ENCODE measurements around the gene VEPH1. TPM values are rescaled to one million over a fixed set of nuclear protein-coding genes. Genes with fewer than 3 reads are reported as not detected.

Gene VEPH1
- polyA plus RNA-seq, 1 of the 3 experiments (the other 2 are of a cell fraction): 6.0 TPM

DNA sequence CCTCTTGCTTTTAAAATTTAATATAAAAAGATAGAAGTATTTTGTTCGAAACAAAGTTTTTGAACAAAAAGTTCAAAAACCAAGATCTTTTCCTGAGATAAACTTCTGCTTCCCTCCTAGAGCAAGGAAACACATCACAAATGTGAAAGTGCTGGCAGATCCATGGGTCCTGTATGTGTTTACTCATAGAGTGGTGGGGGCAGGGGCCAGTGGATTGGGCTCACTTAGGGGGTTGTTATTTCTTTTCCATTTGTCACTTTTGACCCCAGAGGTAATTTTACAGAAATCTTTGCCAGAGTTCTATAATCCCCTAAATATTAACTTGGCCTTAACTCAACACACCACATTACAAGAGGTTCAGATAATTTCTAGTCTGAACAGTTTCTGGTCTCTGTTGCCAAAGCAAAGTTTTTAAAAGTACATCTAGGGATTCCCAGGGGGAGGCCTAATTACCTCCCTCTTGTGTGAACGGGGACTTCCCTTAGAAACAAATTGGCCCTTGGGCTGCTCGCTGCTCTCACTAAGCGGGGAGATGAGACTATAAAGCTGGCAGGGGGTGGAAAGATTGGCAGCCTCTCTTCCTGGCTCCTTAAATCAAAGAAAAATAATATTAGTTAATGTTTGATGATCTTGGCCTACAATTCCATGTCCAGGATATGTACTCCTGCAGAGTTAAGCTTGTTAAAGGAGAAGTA is 133.3 kb downstream of the VEPH1 start:
- H3K4me2 ChIP-seq: no peak overlapping the region
- no peak overlapping the region for H2AFZ ChIP-seq (ENCODE audit: low read depth)
- CTCF ChIA-PET: interaction anchor here (1.2 kb wide), 1 partner anchor 32 kb away, joined by 3 read pairs; no protein-coding TSS in a partner anchor
- no peaks in the 10 kb centered on the region for H3K36me3 ChIP-seq (replicated peaks in 1 of 2; ENCODE audit: control insufficient read depth in 1 of 2, insufficient read depth in 2 of 2, low read length in 1 of 2)
- no peaks in the 10 kb centered on the region for H3K79me2 ChIP-seq (ENCODE audit: insufficient read depth)
- no peak for DNase-seq
- no peaks in the 10 kb centered on the region for H4K20me1 ChIP-seq (ENCODE audit: insufficient read depth)
- H3K27me3 ChIP-seq (ENCODE audit: insufficient read depth): no peaks in the 10 kb centered on the region
- 82% methylated on average over 4 of the region's 4 CpGs for WGBS (ENCODE audit: low lambda C conversion rate)
- peaks cover 15 to 27% of the 10 kb centered on the region in 2 experiments; a peak in 3 of 4 replicates for H3K4me1 ChIP-seq (ENCODE audit: control insufficient read depth in 1 of 2, insufficient read depth in 2 of 2, low read depth in 1 of 2, low read length in 1 of 2)
- H3F3A ChIP-seq (replicated peaks; ENCODE audit: insufficient read depth): no peaks in the 10 kb centered on the region
- no peaks in the 10 kb centered on the region for H3K9me2 ChIP-seq
- no peak overlapping the region for H3K9ac ChIP-seq
- H3K9me3 ChIP-seq: no peaks in the 10 kb centered on the region
- TF ChIP-seq RCOR1 (IDR thresholded peaks at IDR 0.05; ENCODE audit: low read length) (no peak), EP300 (IDR thresholded peaks at IDR 0.05; ENCODE audit: borderline replicate concordance in 1 of 2, low read depth in 1 of 2, low read length in 1 of 2) (no peak), SIN3A (IDR thresholded peaks at IDR 0.05; ENCODE audit: borderline replicate concordance, low read depth, low read length) (no peak), FOXJ3 (CRISPR knock-in tag; IDR thresholded peaks at IDR 0.05) (no peak), JUND (IDR thresholded peaks at IDR 0.05) (no peak), EZH2phosphoT487 (IDR thresholded peaks at IDR 0.05; ENCODE audit: borderline replicate concordance, low read depth) (no peak), FOSL2 (IDR thresholded peaks at IDR 0.05; ENCODE audit: borderline replicate concordance, low read depth) (no peak), FOXM1 (IDR thresholded peaks at IDR 0.05; ENCODE audit: low read depth) (no peak), RXRA (IDR thresholded peaks at IDR 0.05; ENCODE audit: borderline replicate concordance, low read depth) (no peak), POLR2AphosphoS5 (IDR thresholded peaks at IDR 0.05; ENCODE audit: low read depth, low read length) (no peak), CHD2 (IDR thresholded peaks at IDR 0.05; ENCODE audit: low read length, partially characterized antibody) (no peak), RAD21 (IDR thresholded peaks at IDR 0.05; ENCODE audit: low read length) (no peak), TCF12 (IDR thresholded peaks at IDR 0.05) (no peak), RFX5 (IDR thresholded peaks at IDR 0.05; ENCODE audit: low read length) (no peak)
- TF ChIP-seq, protein P1, sequence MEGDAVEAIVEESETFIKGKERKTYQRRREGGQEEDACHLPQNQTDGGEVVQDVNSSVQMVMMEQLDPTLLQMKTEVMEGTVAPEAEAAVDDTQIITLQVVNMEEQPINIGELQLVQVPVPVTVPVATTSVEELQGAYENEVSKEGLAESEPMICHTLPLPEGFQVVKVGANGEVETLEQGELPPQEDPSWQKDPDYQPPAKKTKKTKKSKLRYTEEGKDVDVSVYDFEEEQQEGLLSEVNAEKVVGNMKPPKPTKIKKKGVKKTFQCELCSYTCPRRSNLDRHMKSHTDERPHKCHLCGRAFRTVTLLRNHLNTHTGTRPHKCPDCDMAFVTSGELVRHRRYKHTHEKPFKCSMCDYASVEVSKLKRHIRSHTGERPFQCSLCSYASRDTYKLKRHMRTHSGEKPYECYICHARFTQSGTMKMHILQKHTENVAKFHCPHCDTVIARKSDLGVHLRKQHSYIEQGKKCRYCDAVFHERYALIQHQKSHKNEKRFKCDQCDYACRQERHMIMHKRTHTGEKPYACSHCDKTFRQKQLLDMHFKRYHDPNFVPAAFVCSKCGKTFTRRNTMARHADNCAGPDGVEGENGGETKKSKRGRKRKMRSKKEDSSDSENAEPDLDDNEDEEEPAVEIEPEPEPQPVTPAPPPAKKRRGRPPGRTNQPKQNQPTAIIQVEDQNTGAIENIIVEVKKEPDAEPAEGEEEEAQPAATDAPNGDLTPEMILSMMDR (IDR thresholded peaks at IDR 0.05): no peak
- POLR2A ChIA-PET: no interaction called here
- H3K27ac ChIP-seq (ENCODE audit: low read depth in 2 of 2, low read length in 1 of 2): no peak overlapping the region
- no peak overlapping the region for H3K4me3 ChIP-seq (ENCODE audit: low read depth in 2 of 2, low read length in 1 of 2)

DNA sequence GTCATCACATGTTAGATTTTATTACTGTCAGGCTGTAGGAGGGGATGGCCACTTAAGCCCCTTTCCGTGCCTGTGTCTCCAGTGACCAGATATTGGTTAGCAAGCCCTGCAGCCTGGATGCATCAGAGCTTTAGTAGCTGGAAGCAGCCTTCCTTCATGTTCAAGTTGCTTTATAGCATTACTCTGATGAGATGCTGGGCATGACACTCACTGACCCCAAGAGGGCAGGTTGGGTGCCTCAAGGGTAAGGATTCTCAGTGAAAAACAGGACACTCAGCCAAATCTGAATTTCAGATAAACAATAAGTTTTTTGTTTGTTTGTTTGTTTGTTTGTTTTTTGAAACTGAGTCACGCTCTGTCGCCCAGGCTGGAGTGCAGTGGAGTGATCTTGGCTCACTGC is 135.0 kb downstream of the VEPH1 start:
- Histone ChIP-seq H3K27me3 (ENCODE audit: insufficient read depth) (no peaks in the 10 kb centered on the region), H3K9me2 (no peaks in the 10 kb centered on the region), H3K4me1 (ENCODE audit: control insufficient read depth in 1 of 2, insufficient read depth in 2 of 2, low read depth in 1 of 2, low read length in 1 of 2) (peaks cover 3 to 40% of the 10 kb centered on the region in 2 experiments; a peak in 3 of 4 replicates), H3K9me3 (no peaks in the 10 kb centered on the region), H3K4me3 (ENCODE audit: low read depth in 2 of 2, low read length in 1 of 2) (no peak overlapping the region), H3K27ac (ENCODE audit: low read depth in 2 of 2, low read length in 1 of 2) (no peak overlapping the region), H3K36me3 (replicated peaks in 1 of 2; ENCODE audit: control insufficient read depth in 1 of 2, insufficient read depth in 2 of 2, low read length in 1 of 2) (no peaks in the 10 kb centered on the region), H3K79me2 (ENCODE audit: insufficient read depth) (no peaks in the 10 kb centered on the region), H3K9ac (no peak overlapping the region), H3F3A (replicated peaks; ENCODE audit: insufficient read depth) (peaks cover 7% of the 10 kb centered on the region), H2AFZ (ENCODE audit: low read depth) (no peak overlapping the region), H3K4me2 (no peak overlapping the region), H4K20me1 (ENCODE audit: insufficient read depth) (no peaks in the 10 kb centered on the region)
- POLR2A ChIA-PET: no interaction called here
- CTCF ChIA-PET: no interaction called here
- DNase-seq: peak; percentile 15
- TF ChIP-seq, protein P2, sequence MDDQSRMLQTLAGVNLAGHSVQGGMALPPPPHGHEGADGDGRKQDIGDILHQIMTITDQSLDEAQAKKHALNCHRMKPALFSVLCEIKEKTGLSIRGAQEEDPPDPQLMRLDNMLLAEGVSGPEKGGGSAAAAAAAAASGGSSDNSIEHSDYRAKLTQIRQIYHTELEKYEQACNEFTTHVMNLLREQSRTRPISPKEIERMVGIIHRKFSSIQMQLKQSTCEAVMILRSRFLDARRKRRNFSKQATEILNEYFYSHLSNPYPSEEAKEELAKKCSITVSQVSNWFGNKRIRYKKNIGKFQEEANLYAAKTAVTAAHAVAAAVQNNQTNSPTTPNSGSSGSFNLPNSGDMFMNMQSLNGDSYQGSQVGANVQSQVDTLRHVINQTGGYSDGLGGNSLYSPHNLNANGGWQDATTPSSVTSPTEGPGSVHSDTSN (IDR thresholded peaks at IDR 0.05): no peak
- WGBS (ENCODE audit: low lambda C conversion rate): 97% methylated on average over 3 of the region's 3 CpGs

Data from SK-N-SH (cell line).